GM12878 (cell line): ENCODE results near the gene SLC6A1. TPM values are rescaled to one million over a fixed set of nuclear protein-coding genes. Genes with fewer than 3 reads are reported as not detected.

Experiments
- ATAC-seq: fragments of 200-7000 bp; cut with Tn5 transposase; 3 replicates; pipeline ENCODE4 v1.9.1; 2020; ENCODE audit warnings: mild to moderate bottlenecking, moderate library complexity
- BruUV-seq: library from RNA; stranded (reverse); fragments of 400-500 nt; replicated peaks from 2 replicates; lab custom pipeline; 2021; lab: Mats Ljungman, UMichigan
- CTCF ChIA-PET: fragments of 300-600 bp; sonication (Branson Sonifier 250); formaldehyde crosslinking; extraction: SDS; loops from one replicate; lab custom pipeline; 2021; ENCODE audit warnings: inconsistent platforms; lab: Yijun Ruan, JAX
- POLR2A ChIA-PET: fragments of 350-600 bp; formaldehyde crosslinking; extraction: SDS; loops from one replicate; lab custom pipeline; 2021; ENCODE audit warnings: inconsistent platforms; lab: Charles Lee
- RAD21 ChIA-PET: fragments of 300-600 bp; sonication (Branson Sonifier 250); formaldehyde crosslinking; loops from one replicate; lab custom pipeline; 2023; ENCODE audit warnings: antibody characterized with exemption; ENCODE audit not compliant: unreplicated experiment; lab: Charles Lee
- SMC1A ChIA-PET: fragments of 300-600 bp; sonication (Branson Sonifier 250); formaldehyde crosslinking; loops from one replicate; lab custom pipeline; 2023; ENCODE audit not compliant: unreplicated experiment, uncharacterized antibody; lab: Charles Lee
- DNase-seq: peaks from one replicate; pipeline ENCODE4 v3.0.0-alpha.2; 2011; ENCODE audit warnings: low read depth, low spot score
- FAIRE-seq: peaks from 3 replicates; lab custom pipeline; 2011; peaks lifted over from hg19 to GRCh38; lab: Jason Lieb, UNC
- H2AFZ ChIP-seq: 2 replicates; pipeline ENCODE4 v1.6.0; 2011; ENCODE audit warnings: low read depth, low read length, control low read depth; ENCODE audit not compliant: control insufficient read depth
- H3K27ac ChIP-seq: 2 replicates; pipeline ENCODE4 v1.5.1; 2011; ENCODE audit warnings: control low read depth; ENCODE audit not compliant: control insufficient read depth, insufficient read depth
- H3K27me3 ChIP-seq, 2 experiments: replicated peaks in 1 of 2; 2 replicates each; pipeline versions ENCODE4 v1.6.0 to v1.6.1; 2011; ENCODE audit warnings: low read length in 1 of 2; ENCODE audit not compliant: control insufficient read depth in 2 of 2, insufficient read depth in 2 of 2
- H3K36me3 ChIP-seq, 2 experiments: 2 replicates each; pipeline ENCODE4 v1.5.1; 2011; ENCODE audit warnings: low read length in 1 of 2; ENCODE audit not compliant: control insufficient read depth in 2 of 2, insufficient read depth in 2 of 2
- H3K4me1 ChIP-seq: 2 replicates; pipeline ENCODE4 v1.6.1; 2011; ENCODE audit warnings: mild to moderate bottlenecking, low read length, moderate library complexity, mixed read lengths; ENCODE audit not compliant: control insufficient read depth, insufficient read depth
- H3K4me2 ChIP-seq: 2 replicates; pipeline ENCODE4 v1.6.0; 2011; ENCODE audit warnings: control low read depth; ENCODE audit not compliant: control insufficient read depth, insufficient read depth
- H3K4me3 ChIP-seq: fragments of 200-600 bp; sonication (generic); 2 replicates; pipeline ENCODE4 v1.5.1; 2016
- H3K79me2 ChIP-seq: 2 replicates; pipeline ENCODE4 v1.6.0; 2011; ENCODE audit warnings: low read length; ENCODE audit not compliant: control insufficient read depth, insufficient read depth
- H3K9ac ChIP-seq: 2 replicates; pipeline ENCODE4 v1.8.0; 2011; ENCODE audit warnings: low read length, control low read depth, mixed read lengths; ENCODE audit not compliant: control insufficient read depth, insufficient read depth
- H3K9me3 ChIP-seq: replicated peaks from 3 replicates; pipeline ENCODE4 v1.5.1; 2011; ENCODE audit warnings: mild to moderate bottlenecking, low read length; ENCODE audit not compliant: control insufficient read depth, insufficient read depth
- H4K20me1 ChIP-seq: 2 replicates; pipeline ENCODE4 v1.6.0; 2011; ENCODE audit not compliant: control insufficient read depth, insufficient read depth
- BHLHE40 ChIP-seq, 2 experiments: fragments of 450-650 bp in 1 of 2; IDR thresholded peaks; 2 replicates each; pipeline ENCODE4 v1.6.1; 2011 to 2017; ENCODE audit warnings: low read depth in 2 of 2, borderline replicate concordance in 1 of 2, improper control_type of control experiment in 1 of 2, low read length in 1 of 2, mild to moderate bottlenecking in 1 of 2
- BRCA1 ChIP-seq: IDR thresholded peaks from 2 replicates; pipeline ENCODE4 v1.6.1; 2011; ENCODE audit warnings: low read depth, low read length, improper control_type of control experiment
- CUX1 ChIP-seq: IDR thresholded peaks from 2 replicates; pipeline ENCODE4 v1.6.1; 2012; ENCODE audit warnings: improper control_type of control experiment, low read depth, low read length; ENCODE audit not compliant: insufficient replicate concordance
- HSF1 ChIP-seq: fragments of 150-350 bp; IDR thresholded peaks from 2 replicates; pipeline ENCODE4 v1.6.1; 2014; ENCODE audit warnings: mild to moderate bottlenecking, low read depth, low read length
- RELA ChIP-seq: fragments of 450-650 bp; IDR thresholded peaks from 2 replicates; pipeline ENCODE4 v1.8.0; 2014; ENCODE audit warnings: borderline replicate concordance; ENCODE audit not compliant: partially characterized antibody
- REST ChIP-seq: IDR thresholded peaks from 2 replicates; pipeline ENCODE4 v1.6.1; 2012; ENCODE audit warnings: mild to moderate bottlenecking, low read depth, low read length
- SIN3A ChIP-seq: IDR thresholded peaks from 2 replicates; pipeline ENCODE4 v1.6.1; 2012; ENCODE audit warnings: low read depth, low read length, improper control_type of control experiment
- ZNF592 ChIP-seq: fragments of 450-650 bp; IDR thresholded peaks from 2 replicates; pipeline ENCODE4 v1.6.1; 2017; ENCODE audit warnings: mild to moderate bottlenecking, moderate library complexity
- WGBS: methylation state at CpG from one replicate; pipeline ENCODE4 v1.1.6; 2016; ENCODE audit warnings: low lambda C conversion rate; ENCODE audit not compliant: insufficient replicate concordance, insufficient coverage; ENCODE audit errors: missing lambda C conversion rate; 5-methylcytosine and 5-hydroxymethylcytosine counted together
- in situ Hi-C: fragments of 300-500 bp; cut with MboI; formaldehyde crosslinking; loops from 9 replicates; pipeline ENCODE4 v1.14.3; 2018; ENCODE audit warnings: mixed read lengths
- intact Hi-C: fragments of 100-400 bp; cut with micrococcal nuclease; formaldehyde crosslinking; loops from one replicate; pipeline ENCODE4 v1.14.2; 2022; ENCODE audit not compliant: unreplicated experiment
- polyA plus RNA-seq, 11 experiments: library from polyadenylated mRNA; depleted of rRNA in 4 of 11; unstranded in 6 of 11; stranded (reverse) in 5 of 11; fragments of >200 nt; fragmentation: Nextera tagmentation in 4 of 11; fragmentation: Illumina TruSeq in 1 of 11; extraction: Ambion mirVana in 4 of 11; extraction: Trizol in 1 of 11; gene quantifications; 1 replicate in 1 of 11; 2 replicates in 10 of 11; pipeline versions ENCODE4 v1.2.1 to v1.2.3, GENCODE V29; 2011 to 2016; ENCODE audit warnings: inconsistent platforms in 2 of 11, missing spikeins in 2 of 11, low read depth in 1 of 11
- total RNA-seq, 4 experiments: library from RNA; depleted of rRNA in 3 of 4; stranded (reverse); fragments of >200 nt in 3 of 4; fragmentation: Illumina TruSeq in 1 of 4; extraction: Trizol in 1 of 4; gene quantifications; 2 replicates each; pipeline versions ENCODE4 v1.2.1 to v1.2.3, GENCODE V29; 2013 to 2021

The SLC6A1 gene
- total and polyA plus RNA-seq, 10 of the 15 experiments (the other 5 are each of a cell fraction or from before 2014, with no cell fraction given) = not detected

GRCh38 chr3:11002371-11002807 is 9.8 kb downstream of the SLC6A1 start:
- DNase-seq = no peak
- no TSS peak for BruUV-seq
- POLR2A ChIA-PET = no interaction called here
- H3K4me2 ChIP-seq = no peak overlapping the region
- SMC1A ChIA-PET = no interaction called here
- 22% methylated on average over 5 of the region's 5 CpGs for WGBS
- H3K4me1 ChIP-seq = no peaks in the 10 kb centered on the region
- no peak overlapping the region for H3K4me3 ChIP-seq
- no peak for FAIRE-seq
- ATAC-seq = no peak
- RAD21 ChIA-PET = no interaction called here
- no peaks in the 10 kb centered on the region for H3K36me3 ChIP-seq
- peaks cover 2% of the 10 kb centered on the region in 2 experiments; a peak in 3 of 4 replicates for H3K27me3 ChIP-seq
- in situ Hi-C loops = no loop called here
- no peak overlapping the region for H2AFZ ChIP-seq
- H4K20me1 ChIP-seq = no peaks in the 10 kb centered on the region
- H3K79me2 ChIP-seq = no peaks in the 10 kb centered on the region
- no peak overlapping the region for H3K9ac ChIP-seq
- intact Hi-C loops = no loop called here
- TF ChIP-seq HSF1 = no peak
- no peak for TF ChIP-seq SIN3A
- TF ChIP-seq BRCA1 = no peak
- TF ChIP-seq RELA = no peak
- no peak for TF ChIP-seq BHLHE40 (IDR thresholded peaks at IDR 0.05; ENCODE audit: borderline replicate concordance in 1 of 2, low read depth in 2 of 2, low read length in 1 of 2)
- TF ChIP-seq CUX1 = no peak
- no peak for TF ChIP-seq REST
- TF ChIP-seq ZNF592 = no peak
- no peak overlapping the region for H3K27ac ChIP-seq
- H3K9me3 ChIP-seq = no peaks in the 10 kb centered on the region
- CTCF ChIA-PET = interaction anchor here (0.8 kb wide), 2 partner anchors 22 to 58 kb away, joined by 3 read pairs; no protein-coding TSS in a partner anchor
